ENCODE data around the gene ASXL1. TPM values are rescaled to one million over a fixed set of nuclear protein-coding genes. Genes with fewer than 3 reads are reported as not detected.

The ASXL1 gene
- total and polyA plus RNA-seq, 8 donors, result 32.9 to 57.7 (median 38.0) TPM

GRCh38 chr20:32357375-32357868 is 709 bp upstream of the ASXL1 start:
- H3K9me3 ChIP-seq, result no peaks in the 10 kb centered on the region
- intact Hi-C loops (cut with DNase I), result no loop called here
- H3K27me3 ChIP-seq, result no peaks in the 10 kb centered on the region
- no peaks in the 10 kb centered on the region for H3K36me3 ChIP-seq
- DNase-seq, result peak in 4 of 6 donors; percentile 32 to 47 (median 40)
- ATAC-seq, result peak; percentile 14 to 30 (median 24)
- TF ChIP-seq CTCF (IDR thresholded peaks at IDR 0.05), result no peak
- peaks cover 6 to 30% (median 16%) of the 10 kb centered on the region in 3 donors for H3K4me1 ChIP-seq
- peak overlapping the region; percentile 94 to 98 (median 96) for H3K27ac ChIP-seq
- no peak for FAIRE-seq
- 0 to 1% methylated on average over 11 of the region's 11 CpGs for WGBS, 2 donors
- H3K4me3 ChIP-seq, result peak overlapping the region; percentile 19 to 94 (median 79)

GRCh38 chr20:32358632-32358882 is 426 bp downstream of the ASXL1 start:
- ATAC-seq, result no peak
- TF ChIP-seq CTCF (IDR thresholded peaks at IDR 0.05), result no peak
- Histone ChIP-seq H3K4me1 (peaks cover 13 to 42% (median 27%) of the 10 kb centered on the region in 3 donors), H3K4me3 (peak overlapping the region; percentile 79 to 94 (median 86)), H3K27ac (peak overlapping the region; percentile 82 to 98 (median 96)), H3K27me3 (no peaks in the 10 kb centered on the region), H3K9me3 (no peaks in the 10 kb centered on the region), H3K36me3 (no peaks in the 10 kb centered on the region)
- intact Hi-C loops (cut with DNase I), result no loop called here
- no peak for FAIRE-seq
- DNase-seq, result peak in 1 of 6 donors; percentile 87
- 1% methylated on average over 35 of the region's 35 CpGs; no CpG with 5 or more reads in 1 of the 2 donors for WGBS, 2 donors

GRCh38 chr20:32358883-32359632 is 927 bp downstream of the ASXL1 start:
- ATAC-seq (peak; percentile 35 to 55 (median 46)), DNase-seq (peak in 5 of 6 donors; percentile 63 to 85 (median 76)), FAIRE-seq (no peak)
- Histone ChIP-seq H3K4me3 (peak overlapping the region; percentile 79 to 94 (median 86)), H3K4me1 (peaks cover 13 to 47% (median 29%) of the 10 kb centered on the region in 3 donors), H3K36me3 (no peaks in the 10 kb centered on the region), H3K27ac (peak overlapping the region; percentile 82 to 98 (median 96)), H3K9me3 (no peaks in the 10 kb centered on the region), H3K27me3 (no peaks in the 10 kb centered on the region)
- intact Hi-C loops (cut with DNase I), result no loop called here
- TF ChIP-seq CTCF (IDR thresholded peaks at IDR 0.05), result no peak
- WGBS, 2 donors, result 0 to 1% methylated on average over 37 to 46 of the region's 46 CpGs

- intact Hi-C loops (cut with DNase I), result no loop called here
- no peak for ATAC-seq
- 2 to 3% methylated on average over 11 of the region's 11 CpGs for WGBS, 2 donors
- DNase-seq, result no peak
- peaks cover 13 to 47% (median 25%) of the 10 kb centered on the region in 3 donors for H3K4me1 ChIP-seq
- H3K27ac ChIP-seq, result peak overlapping the region; percentile 82 to 98 (median 96)
- no peak for TF ChIP-seq CTCF (IDR thresholded peaks at IDR 0.05)
- H3K4me3 ChIP-seq, result peak overlapping the region; percentile 79 to 94 (median 86)
- FAIRE-seq, result no peak
- no peaks in the 10 kb centered on the region for H3K9me3 ChIP-seq
- H3K27me3 ChIP-seq, result no peaks in the 10 kb centered on the region
- H3K36me3 ChIP-seq, result no peaks in the 10 kb centered on the region
Measured at GRCh38 chr20:32359633-32360332, 1.7 kb downstream of the ASXL1 start.

All from pancreas (tissue), 10 donors.